IPS-11a (cell line): Measurements from ENCODE around the gene WBP1L.
"Not testable (repeated sequence)": the region's sequence is repeated elsewhere in the genome, so short reads cannot be mapped to it uniquely, and the experiment has no call there.

Experiments used
- H3K4me3 ChIP-seq: one replicate; pipeline ENCODE4 v1.5.1; 2013; ENCODE audit warnings: low read depth, low read length, control low read depth

WBP1L gene

DNA sequence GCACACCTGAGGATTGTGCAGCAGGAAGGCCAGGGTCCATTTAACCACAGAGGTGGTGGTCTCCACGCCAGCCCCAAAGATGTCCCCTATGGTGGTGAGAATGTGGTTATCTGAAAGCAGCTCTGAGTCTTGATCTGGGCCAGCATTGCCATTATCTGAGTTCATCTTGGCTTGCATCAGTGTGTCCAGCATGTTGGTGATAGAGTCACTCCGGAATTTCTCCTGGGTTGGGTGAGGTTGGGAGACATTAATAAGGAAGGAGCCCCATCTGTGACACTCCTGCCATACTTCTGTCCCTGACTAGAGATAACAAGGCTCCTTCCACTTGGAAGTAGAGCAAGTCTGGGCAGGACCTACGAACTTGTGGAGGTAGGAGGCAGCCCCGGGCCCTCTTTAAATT is 89.2 kb downstream of the WBP1L start:
- H3K4me3 ChIP-seq: no peak overlapping the region

DNA sequence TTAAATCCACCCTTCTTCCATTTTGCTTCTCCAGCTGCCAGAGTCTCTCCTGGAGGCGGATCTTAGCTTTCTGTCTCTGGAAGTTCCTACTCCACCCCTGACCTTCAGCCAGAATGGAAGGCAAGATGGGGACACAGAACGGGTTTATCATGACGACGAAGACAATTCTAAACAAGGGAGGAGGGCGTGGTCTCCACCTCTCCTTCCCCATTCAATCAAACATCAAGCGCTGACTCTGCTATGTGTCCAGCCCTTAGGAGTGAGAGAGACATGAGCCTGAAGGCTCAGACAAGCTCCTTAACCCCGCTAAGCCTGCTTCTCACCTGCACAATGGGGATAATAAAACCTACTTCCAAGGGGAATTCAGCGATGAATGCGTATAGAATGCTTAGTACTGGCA is 90.4 kb downstream of the WBP1L start:
- no peak overlapping the region for H3K4me3 ChIP-seq

DNA sequence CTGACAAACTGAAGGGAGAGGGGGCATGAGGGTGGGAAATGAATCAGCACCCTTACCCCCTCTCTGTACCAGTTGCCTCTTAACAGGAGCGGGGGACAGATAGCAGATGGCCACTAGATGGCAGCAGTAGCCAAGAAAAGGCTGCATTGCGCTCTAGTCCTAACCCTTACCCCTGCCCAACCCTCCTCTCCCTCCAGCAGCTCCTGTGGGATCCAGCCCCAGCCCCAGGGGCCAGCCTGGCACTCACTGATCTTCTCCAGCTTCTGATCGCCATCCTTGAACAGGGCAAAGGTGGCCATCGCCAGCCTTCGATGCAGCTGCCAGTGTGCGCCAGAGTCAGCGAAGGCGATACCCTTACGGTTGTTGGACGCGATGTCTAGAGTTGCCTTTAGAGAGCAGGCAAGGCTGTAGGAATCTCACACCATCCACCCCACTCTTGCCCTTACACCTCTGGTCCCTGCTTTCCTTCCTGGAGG is 91.3 kb downstream of the WBP1L start:
- H3K4me3 ChIP-seq: no peak overlapping the region

DNA sequence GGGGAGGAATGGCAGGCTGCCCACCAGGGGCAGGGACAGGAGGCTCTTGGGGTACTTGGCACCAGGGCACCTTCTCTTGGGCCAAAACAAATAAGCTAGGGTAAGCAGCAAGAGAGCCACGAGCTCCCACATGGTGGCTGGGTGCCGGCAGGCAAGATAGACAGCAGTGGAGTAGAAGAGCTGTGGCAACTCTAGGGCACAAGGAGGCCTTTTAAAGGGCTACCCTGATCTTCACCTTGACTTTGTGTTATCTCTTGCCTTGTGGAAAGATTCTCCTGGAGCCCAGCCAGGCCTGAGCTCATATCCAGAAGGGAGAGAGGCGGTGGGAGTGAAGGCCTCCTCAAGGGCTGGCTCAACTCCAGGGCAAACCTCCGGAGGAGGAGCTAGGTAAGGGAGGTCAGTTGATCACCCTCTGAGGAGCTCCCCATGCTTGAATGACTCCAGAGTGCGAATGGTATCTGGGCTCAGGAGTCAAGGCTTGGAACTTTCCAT is 93.5 kb downstream of the WBP1L start, which contains the start of gene CYP17A1:
TSS of gene CYP17A1 (minus strand) at position 184 of the 492 bp plus-strand sequence. CDS start at position 132, 52 bp downstream.
- H3K4me3 ChIP-seq: no peak within 1 kb of the TSS

DNA sequence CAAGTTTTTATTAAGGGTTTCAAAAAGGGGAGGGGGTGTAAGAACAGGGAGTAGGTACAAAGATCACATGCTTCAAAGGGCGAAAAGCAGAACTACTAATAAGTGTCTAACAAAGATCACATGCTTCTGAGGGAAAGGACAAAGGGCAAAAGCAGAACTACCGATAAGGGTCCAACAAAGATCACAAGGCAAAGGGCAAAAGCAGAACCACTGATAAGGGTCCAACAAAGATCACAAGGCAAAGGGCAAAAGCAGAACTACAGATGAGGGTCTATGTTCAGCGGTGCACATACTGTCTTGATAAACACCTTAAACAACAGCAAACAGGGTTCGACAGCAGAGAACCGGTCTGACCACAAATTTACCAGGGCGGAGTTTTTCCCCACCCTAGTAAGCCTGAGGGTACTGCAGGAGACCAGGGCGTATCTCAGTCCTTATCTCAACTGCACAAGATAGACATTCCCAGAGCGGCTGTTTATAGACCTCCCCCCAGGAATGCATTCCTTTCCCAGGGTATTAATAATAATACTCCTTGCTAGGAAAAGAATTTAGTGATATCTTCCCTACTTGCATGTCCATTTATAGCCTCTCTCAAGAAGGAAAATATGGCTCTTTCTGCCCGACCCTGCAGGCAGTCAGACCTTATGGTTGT is 94.7 kb downstream of the WBP1L start:
- H3K4me3 ChIP-seq: not testable (repeated sequence)

DNA sequence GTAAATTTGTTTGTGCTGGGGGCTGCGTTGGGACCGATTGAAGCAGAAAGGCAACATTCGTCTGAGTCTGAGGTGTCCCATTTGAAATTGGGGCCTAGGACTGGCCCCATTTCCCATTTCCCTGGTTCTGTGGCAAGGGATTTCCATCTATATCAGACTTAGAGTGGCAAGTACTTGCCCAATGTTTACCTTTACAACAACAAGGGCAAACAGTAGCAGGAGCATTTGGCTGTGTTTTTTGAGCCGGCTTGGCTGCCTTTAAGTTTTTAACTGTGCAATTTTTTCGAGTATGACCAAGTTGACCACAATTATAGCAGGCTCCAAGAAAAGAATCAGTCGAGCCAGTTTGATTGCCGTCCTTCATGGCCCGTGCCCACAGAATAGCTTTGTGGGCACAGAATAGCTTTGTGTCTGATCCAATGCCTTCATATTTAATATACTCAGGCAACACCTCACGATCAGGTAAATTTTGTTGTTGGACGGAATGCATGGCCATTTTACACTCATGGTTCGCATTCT is 98.1 kb downstream of the WBP1L start:
- H3K4me3 ChIP-seq: no peak overlapping the region

DNA sequence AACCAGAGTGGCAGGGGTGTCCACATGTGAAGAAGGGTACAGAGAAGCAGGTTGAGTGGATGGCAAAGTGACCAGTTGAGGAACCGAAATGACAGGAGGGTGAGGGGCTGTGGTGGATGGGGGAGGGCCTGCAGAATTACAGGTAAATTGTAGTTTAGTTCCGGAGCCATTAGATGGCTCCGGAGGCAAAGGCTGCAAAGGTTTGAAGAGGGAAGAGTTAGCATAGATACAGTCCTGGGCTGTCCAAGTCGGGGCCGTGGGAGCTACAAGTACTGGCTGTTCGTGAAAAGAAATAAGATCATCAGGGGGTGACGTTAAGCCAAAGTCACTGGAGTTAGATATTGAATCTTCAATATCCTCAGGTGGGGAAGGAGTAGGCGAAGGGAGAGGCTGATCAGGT is 99.4 kb downstream of the WBP1L start:
- not testable (repeated sequence) for H3K4me3 ChIP-seq

DNA sequence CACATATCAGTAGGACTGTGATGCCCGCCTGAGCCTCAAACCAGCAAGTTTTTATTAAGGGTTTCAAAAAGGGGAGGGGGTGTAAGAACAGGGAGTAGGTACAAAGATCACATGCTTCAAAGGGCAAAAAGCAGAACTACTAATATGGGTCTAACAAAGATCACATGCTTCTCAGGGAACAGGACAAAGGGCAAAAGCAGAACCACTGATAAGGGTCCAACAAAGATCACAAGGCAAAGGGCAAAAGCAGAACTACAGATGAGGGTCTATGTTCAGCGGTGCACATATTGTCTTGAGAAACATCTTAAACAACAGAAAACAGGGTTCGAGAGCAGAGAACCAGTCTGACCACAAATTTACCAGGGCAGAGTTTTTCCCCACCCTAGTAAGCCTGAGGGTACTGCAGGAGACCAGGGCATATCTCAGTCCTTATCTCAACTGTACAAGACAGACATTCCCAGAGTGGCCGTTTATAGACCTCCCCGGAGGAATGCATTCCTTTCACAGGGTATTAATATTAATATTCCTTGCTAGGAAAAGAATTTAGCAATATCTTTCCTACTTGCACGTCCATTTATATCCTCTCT is 100.5 kb downstream of the WBP1L start:
- H3K4me3 ChIP-seq: not testable (repeated sequence)

DNA sequence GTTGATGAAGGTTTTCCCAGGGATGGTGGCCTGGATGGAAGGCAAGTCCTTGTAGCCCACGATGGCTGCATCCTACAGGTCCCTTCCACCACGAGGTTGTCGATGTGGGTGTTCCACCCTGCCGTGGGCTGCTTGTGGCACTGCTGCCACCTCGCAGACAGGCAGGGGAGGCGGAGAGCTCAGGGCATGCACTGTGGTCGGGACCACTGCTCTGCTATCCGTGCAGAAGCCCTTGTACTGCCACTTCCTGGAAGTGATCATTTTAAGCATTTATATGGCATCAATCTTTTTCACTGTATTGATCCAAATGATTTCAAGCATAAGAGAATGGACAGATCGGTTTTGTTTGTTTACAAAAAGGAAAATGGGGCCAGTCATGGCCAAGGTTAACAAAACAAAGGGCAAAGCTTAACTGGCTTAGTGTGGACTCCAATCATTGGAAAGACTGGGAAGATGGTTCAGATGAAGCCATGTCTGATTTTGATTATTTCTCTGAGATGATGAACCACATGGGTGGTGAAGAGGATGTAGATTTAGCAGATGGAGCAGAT is 101.7 kb downstream of the WBP1L start:
- no peak overlapping the region for H3K4me3 ChIP-seq

DNA sequence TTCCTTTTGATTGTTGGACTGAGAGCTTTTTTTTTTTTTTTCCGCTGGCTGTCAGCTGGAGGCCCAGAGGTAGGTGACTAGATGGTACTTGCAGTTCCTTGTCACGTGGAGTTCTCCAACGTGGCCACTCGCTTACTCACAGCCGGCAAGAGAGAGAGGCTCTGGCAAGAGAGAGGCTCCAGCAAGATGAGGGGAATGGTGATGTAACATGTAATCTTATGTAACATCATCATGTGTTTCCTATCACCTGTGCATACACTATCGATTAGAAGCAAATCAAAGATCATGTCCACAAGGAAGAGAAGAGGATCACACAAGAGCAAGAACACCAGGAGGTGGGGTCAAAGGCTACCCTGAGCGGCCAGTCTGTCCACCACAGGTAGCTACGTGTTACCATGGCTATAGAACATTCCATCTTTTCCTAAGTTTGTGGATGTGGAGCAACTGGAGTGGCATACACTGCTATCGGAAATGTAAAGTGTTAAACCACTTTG is 106.3 kb downstream of the WBP1L start:
- no peak overlapping the region for H3K4me3 ChIP-seq

DNA sequence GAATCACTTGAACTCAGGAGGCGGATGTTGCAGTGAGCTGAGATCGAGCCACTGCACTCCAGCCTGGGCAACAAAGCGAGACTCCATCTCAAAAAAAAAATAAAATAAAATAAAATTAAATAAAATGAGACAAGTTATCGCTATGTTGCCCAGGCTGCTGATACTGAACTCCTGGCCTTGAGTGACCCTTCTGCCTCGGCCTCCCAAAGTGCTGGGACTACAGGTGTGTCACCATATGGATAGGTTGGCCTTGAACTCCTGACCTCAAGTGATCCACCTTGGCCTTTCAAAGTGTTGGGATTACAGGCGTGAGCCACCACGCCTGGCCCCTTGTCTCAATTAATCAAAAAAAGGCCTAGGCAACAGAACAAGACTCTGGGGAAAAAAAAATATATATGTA is 109.5 kb downstream of the WBP1L start:
- not testable (repeated sequence) for H3K4me3 ChIP-seq

DNA sequence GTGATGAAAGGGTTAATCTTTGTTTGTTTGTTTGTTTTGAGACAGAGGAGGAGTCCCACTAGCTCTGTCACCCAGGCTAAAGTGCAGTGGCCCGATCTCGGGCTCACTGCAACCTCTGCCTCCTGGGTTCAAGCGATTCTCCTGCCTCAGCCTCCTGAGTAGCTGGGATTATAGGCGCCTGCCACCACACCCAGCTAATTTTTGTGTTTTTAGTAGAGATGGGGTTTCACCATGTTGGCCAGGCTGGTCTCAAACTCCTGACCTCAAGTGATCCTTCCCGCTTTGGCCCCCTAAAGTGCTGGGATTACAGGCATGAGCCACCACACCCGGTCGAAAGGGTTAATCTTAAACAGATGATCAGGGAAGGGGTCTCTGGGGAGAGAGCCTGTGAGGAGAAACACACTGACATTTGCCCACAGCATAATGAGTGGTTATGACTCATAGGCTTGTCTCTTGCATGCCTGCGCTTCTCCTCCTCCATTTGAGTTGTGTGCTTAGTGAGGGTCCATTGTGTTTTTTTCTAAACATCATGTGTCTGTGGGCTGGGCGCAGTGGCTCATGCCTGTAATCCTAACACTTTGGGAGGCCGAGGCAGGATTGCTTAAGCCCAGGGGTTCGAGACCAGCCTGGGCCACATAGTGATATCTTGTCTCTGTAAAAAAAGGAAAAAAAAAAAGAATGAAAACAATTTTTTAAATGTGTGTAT is 112.1 kb downstream of the WBP1L start:
- H3K4me3 ChIP-seq: not testable (repeated sequence)

DNA sequence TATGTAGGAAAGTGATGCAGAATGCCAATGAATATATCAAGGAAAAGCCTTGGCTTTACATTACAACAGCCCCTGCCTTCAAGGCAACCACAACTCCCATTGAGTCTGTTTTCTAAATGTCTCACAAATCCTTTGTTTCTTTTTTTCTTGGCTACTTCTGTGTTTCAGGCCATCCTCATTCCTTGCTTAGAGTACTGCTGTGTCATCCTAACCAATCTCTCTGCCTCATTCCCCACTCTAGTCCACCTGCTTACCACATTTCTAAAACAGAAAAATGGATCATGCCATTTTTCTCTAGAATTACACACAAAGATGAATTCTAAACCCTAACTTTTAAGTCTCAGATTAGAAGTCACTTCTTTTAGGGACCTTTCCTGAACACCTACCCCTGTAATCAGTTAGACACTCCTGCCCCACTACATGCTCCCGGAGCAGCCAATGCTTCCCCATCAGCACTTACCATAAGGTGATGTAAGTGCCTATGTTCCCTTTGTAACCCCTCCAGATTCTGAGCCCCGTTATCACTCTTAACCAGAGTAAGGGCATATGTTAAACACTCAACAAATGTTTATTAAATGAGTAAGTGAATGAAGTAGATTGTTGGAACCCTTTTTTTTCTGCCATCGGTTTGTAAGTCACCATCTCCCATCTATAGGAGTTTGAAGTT is 113.1 kb downstream of the WBP1L start:
- H3K4me3 ChIP-seq: no peak overlapping the region

DNA sequence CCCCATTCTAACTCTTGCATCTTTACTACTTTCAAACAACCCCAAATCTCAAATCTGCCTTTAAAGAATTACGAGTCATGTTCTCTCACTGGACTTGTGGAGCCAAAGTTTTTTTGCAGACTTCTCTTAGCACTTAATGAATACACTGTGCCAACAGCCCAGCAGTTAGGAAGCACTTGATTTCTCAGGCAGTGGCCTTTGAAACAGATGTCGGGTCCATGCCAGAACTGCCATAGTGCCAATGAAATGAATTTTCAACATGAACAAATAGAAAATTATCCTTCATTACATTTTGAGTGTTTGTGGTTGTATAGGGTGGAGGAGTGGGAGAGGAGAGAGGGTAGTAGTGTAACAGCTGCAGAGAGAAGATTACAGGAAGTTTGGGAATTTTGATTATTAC is 116.2 kb downstream of the WBP1L start:
- no peak overlapping the region for H3K4me3 ChIP-seq

DNA sequence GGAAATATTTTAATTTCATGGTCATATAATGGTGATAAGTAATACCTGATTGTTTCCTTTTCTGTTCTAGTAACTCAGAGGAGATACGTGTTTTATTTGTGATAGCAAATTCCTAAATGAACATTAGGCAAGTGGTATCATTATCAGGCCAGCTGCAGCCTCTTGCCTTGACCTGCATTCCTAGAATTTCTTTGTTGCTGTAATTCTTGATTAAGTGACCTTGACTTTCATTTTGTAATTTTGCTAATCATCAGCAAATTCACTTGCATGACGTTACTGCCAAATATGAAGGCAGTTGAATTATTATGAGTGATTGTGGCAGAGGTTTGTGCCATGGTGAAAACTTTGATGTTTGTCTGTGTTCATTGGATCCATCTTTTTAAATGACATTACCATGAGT is 119.9 kb downstream of the WBP1L start:
- no peak overlapping the region for H3K4me3 ChIP-seq

DNA sequence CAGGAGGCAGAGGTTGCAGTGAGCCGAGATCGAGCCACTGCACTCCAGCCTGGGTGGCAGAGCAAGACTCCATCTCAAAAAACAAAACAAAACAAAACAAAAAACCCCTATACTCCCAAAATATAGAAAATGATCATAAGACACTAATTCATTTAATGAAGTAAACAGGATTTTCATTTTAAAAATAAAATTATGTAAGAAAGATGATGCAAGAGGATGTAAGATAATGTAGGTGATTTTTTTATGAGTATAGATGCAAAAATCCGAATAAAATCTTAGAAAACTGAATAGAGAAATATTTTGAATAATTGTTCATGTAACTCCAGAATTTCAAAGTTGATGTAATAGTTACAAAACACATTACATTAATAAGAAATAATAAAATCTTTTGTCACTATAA is 121.9 kb downstream of the WBP1L start:
- no peak overlapping the region for H3K4me3 ChIP-seq
